Activated T-cell treated with anti-CD3 and anti-CD28 coated beads, Interleukin-2, amount 50 U/mL, for 4 hours (primary cell): ENCODE results near the gene CSNK1A1. TPM values are rescaled to one million over a fixed set of nuclear protein-coding genes. Genes with fewer than 3 reads are reported as not detected.
A peak's percentile ranks its signal among the peaks of the same experiment; 100 is the strongest.

Experiments
- ATAC-seq, 2 donors: fragments of 200-7000 bp; cut with Tn5 transposase; one replicate each; pipeline ENCODE4 v1.10.0; 2021
- DNase-seq: peaks from one replicate; pipeline ENCODE4 v3.0.0-alpha.2; 2020
- H3K27me3 Mint-ChIP-seq: one replicate; pipeline ENCODE4 v1.8.0; 2021; ENCODE audit warnings: low read depth, mixed read lengths
- H3K36me3 Mint-ChIP-seq: one replicate; pipeline ENCODE4 v1.8.0; 2022; ENCODE audit warnings: mixed read lengths; ENCODE audit not compliant: insufficient read depth
- H3K4me1 Mint-ChIP-seq: one replicate; pipeline ENCODE4 v1.8.0; 2021; ENCODE audit warnings: low read depth, mixed read lengths
- H3K4me3 Mint-ChIP-seq: one replicate; pipeline ENCODE4 v1.8.0; 2021; ENCODE audit warnings: mild to moderate bottlenecking, moderate library complexity, mixed read lengths
- H3K9me3 Mint-ChIP-seq: one replicate; pipeline ENCODE4 v1.8.0; 2021; ENCODE audit warnings: mixed read lengths
- total RNA-seq, 3 donors: library from RNA; stranded (reverse); gene quantifications; one replicate each; pipeline ENCODE4 v1.2.1, GENCODE V29; 2021

Gene CSNK1A1
- total RNA-seq, 3 donors from 2014 or later, result 200 to 222 (median 212) TPM

- H3K4me3 Mint-ChIP-seq, result no peak overlapping the region
- DNase-seq (no peak), ATAC-seq (no peak)
- H3K27me3 Mint-ChIP-seq, result no peaks in the 10 kb centered on the region
- peaks cover 29% of the 10 kb centered on the region for H3K36me3 Mint-ChIP-seq
- no peaks in the 10 kb centered on the region for H3K9me3 Mint-ChIP-seq
- H3K4me1 Mint-ChIP-seq, result no peaks in the 10 kb centered on the region
Observed at GRCh38 chr5:149498724-149499336, 52.4 kb downstream of the CSNK1A1 start.

GRCh38 chr5:149497357-149497756 is 53.9 kb downstream of the CSNK1A1 start:
- Mint-ChIP-seq H3K4me3 (no peak overlapping the region), H3K9me3 (no peaks in the 10 kb centered on the region), H3K36me3 (peaks cover 33% of the 10 kb centered on the region), H3K27me3 (no peaks in the 10 kb centered on the region), H3K4me1 (no peaks in the 10 kb centered on the region)
- no peak for DNase-seq
- ATAC-seq, result no peak

DNA sequence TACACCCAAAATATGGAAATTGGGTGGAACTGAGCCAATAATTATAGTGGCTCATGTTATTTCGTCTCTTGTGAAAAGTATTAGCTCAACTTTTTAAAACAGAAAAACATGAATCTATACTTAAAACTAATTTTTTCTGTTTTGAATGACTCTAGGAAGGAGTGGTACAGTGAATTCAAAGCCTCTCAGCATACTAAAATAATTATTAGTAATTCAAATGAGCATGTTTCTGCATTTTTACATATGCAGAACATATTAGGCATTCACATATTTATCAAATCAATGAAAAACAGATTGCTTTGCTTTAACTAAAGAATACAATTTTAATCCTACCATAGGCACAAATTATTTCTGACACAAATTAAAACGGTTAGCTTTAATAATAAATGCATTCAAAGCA is 54.3 kb downstream of the CSNK1A1 start:
- Mint-ChIP-seq H3K27me3 (no peaks in the 10 kb centered on the region), H3K4me1 (no peaks in the 10 kb centered on the region), H3K36me3 (peaks cover 33% of the 10 kb centered on the region), H3K4me3 (no peak overlapping the region), H3K9me3 (no peaks in the 10 kb centered on the region)
- DNase-seq (no peak), ATAC-seq (no peak)

GRCh38 chr5:149496166-149496565 is 55.1 kb downstream of the CSNK1A1 start:
- no peak for DNase-seq
- Mint-ChIP-seq H3K9me3 (no peaks in the 10 kb centered on the region), H3K27me3 (no peaks in the 10 kb centered on the region), H3K36me3 (peaks cover 30% of the 10 kb centered on the region), H3K4me3 (no peak overlapping the region), H3K4me1 (no peaks in the 10 kb centered on the region)
- no peak for ATAC-seq

GRCh38 chr5:149495673-149496072 is 55.6 kb downstream of the CSNK1A1 start:
- H3K9me3 Mint-ChIP-seq, result no peaks in the 10 kb centered on the region
- DNase-seq, result no peak
- ATAC-seq, result no peak
- H3K4me3 Mint-ChIP-seq, result no peak overlapping the region
- peaks cover 29% of the 10 kb centered on the region for H3K36me3 Mint-ChIP-seq
- H3K27me3 Mint-ChIP-seq, result no peaks in the 10 kb centered on the region
- H3K4me1 Mint-ChIP-seq, result no peaks in the 10 kb centered on the region

- DNase-seq (no peak), ATAC-seq (no peak)
- Mint-ChIP-seq H3K27me3 (no peaks in the 10 kb centered on the region), H3K36me3 (peaks cover 29% of the 10 kb centered on the region), H3K4me1 (peaks cover 8% of the 10 kb centered on the region), H3K4me3 (no peak overlapping the region), H3K9me3 (no peaks in the 10 kb centered on the region)
Observed at GRCh38 chr5:149493316-149493715, 57.9 kb downstream of the CSNK1A1 start.

- peaks cover 8% of the 10 kb centered on the region for H3K4me1 Mint-ChIP-seq
- no peaks in the 10 kb centered on the region for H3K27me3 Mint-ChIP-seq
- ATAC-seq (no peak), DNase-seq (no peak)
- no peaks in the 10 kb centered on the region for H3K9me3 Mint-ChIP-seq
- H3K36me3 Mint-ChIP-seq, result peaks cover 27% of the 10 kb centered on the region
- H3K4me3 Mint-ChIP-seq, result no peak overlapping the region
Observed at GRCh38 chr5:149492781-149493180, 58.5 kb downstream of the CSNK1A1 start.

GRCh38 chr5:149490599-149491485 is 60.4 kb downstream of the CSNK1A1 start:
- peaks cover 10% of the 10 kb centered on the region for H3K4me1 Mint-ChIP-seq
- ATAC-seq, result no peak

DNA sequence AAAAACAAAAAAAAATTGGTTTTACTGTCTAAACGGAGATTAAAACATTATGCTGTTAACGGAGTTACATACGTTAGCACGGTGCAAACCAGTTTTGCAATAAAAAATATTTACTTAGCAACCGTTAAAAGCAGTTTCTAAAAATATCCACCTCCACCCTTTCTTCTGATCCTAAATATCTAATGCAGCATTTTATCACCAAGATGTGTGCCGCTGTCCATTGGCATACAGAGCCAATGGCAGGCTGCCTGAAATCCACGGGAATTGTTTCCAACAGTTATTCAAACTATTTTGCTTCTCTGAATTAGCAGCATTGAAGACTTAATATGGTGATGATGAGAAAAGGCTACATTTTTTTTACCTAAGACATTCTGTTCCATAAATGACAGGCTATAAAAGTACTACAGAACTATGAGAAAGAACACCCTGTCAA is 61.6 kb downstream of the CSNK1A1 start:
- no peaks in the 10 kb centered on the region for H3K9me3 Mint-ChIP-seq
- no peaks in the 10 kb centered on the region for H3K27me3 Mint-ChIP-seq
- H3K4me3 Mint-ChIP-seq, result no peak overlapping the region
- DNase-seq (no peak), ATAC-seq (no peak)
- H3K4me1 Mint-ChIP-seq, result peaks cover 10% of the 10 kb centered on the region
- H3K36me3 Mint-ChIP-seq, result peaks cover 13% of the 10 kb centered on the region

More at GRCh38 chr5:149490599-149491485, 60.4 kb downstream of the CSNK1A1 start:
- peaks cover 17% of the 10 kb centered on the region for H3K36me3 Mint-ChIP-seq
- H3K9me3 Mint-ChIP-seq, result no peaks in the 10 kb centered on the region
- no peak overlapping the region for H3K4me3 Mint-ChIP-seq
- no peak for DNase-seq
- no peaks in the 10 kb centered on the region for H3K27me3 Mint-ChIP-seq

DNA sequence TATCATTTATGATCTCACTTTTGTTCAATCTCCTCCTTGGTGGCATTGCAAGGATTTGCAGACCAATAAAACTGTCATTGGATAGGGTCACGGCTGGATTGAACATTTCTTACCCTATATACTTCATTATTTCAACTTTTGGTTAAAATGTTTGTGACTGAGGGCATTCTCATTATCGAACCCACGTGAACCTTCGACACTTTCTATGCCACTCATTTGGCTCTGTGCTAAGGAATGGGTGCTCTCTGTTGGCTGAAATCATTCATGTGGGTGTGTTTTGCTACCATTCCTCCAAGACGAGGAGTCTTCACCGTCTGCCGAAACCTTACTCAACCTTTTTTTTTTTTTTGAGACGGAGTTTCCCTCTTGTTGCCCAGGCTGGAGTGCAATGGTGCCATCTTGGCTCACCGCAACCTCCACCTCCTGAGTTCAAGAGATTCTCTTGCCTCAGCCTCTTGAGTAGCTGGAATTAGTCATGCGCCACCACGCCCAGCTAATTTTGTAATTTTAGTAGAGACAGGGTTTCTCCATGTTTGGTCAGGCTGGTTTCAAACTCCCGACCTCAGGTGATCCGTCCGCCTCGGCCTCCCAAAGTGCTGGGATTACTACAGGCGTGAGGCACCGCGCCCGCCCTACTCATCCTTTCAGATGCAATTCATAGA is 62.5 kb downstream of the CSNK1A1 start:
- no peaks in the 10 kb centered on the region for H3K9me3 Mint-ChIP-seq
- H3K36me3 Mint-ChIP-seq, result peaks cover 8% of the 10 kb centered on the region
- ATAC-seq (no peak), DNase-seq (no peak)
- no peaks in the 10 kb centered on the region for H3K27me3 Mint-ChIP-seq
- H3K4me3 Mint-ChIP-seq, result no peak overlapping the region
- peaks cover 10% of the 10 kb centered on the region for H3K4me1 Mint-ChIP-seq

DNA sequence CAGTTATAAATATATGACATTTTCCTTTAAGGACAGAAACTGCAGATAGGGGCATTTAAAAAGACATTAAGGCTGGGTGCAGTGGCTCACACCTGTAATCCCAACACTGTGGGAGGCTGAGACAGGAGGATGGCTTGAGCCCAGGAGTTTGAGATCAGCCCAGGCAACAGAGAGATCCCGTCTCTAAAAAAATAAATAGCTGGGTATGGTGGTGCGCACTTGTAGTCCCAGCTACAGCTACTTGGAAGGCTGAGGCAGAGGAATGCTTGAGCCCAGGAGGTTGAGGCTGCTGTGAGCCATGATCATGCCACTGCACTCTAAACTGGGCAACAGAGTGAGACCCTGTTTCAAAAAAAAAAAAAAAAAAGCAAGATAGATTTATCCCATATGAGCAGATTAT is 63.6 kb downstream of the CSNK1A1 start:
- peaks cover 10% of the 10 kb centered on the region for H3K4me1 Mint-ChIP-seq
- no peak for ATAC-seq
- no peak overlapping the region for H3K4me3 Mint-ChIP-seq
- H3K9me3 Mint-ChIP-seq, result no peaks in the 10 kb centered on the region
- H3K27me3 Mint-ChIP-seq, result no peaks in the 10 kb centered on the region
- DNase-seq, result no peak
- H3K36me3 Mint-ChIP-seq, result peaks cover 2% of the 10 kb centered on the region

- Mint-ChIP-seq H3K9me3 (no peaks in the 10 kb centered on the region), H3K4me1 (peaks cover 10% of the 10 kb centered on the region), H3K27me3 (peaks cover under 1% of the 10 kb centered on the region), H3K36me3 (no peaks in the 10 kb centered on the region), H3K4me3 (no peak overlapping the region)
- DNase-seq (no peak), ATAC-seq (peak in 1 of 2 donors; percentile 10)
Observed at GRCh38 chr5:149486726-149487635, 64.3 kb downstream of the CSNK1A1 start.

GRCh38 chr5:149485655-149486615 is 65.3 kb downstream of the CSNK1A1 start:
- peak; percentile 26 to 27 for ATAC-seq

More at GRCh38 chr5:149485655-149486615, 65.3 kb downstream of the CSNK1A1 start:
- Mint-ChIP-seq H3K36me3 (no peaks in the 10 kb centered on the region), H3K4me3 (no peak overlapping the region), H3K27me3 (peaks cover 3% of the 10 kb centered on the region), H3K9me3 (no peaks in the 10 kb centered on the region), H3K4me1 (peaks cover 10% of the 10 kb centered on the region)
- no peak for DNase-seq
